H1 (cell line): Measurements from ENCODE around the gene TTLL9. TPM values are rescaled to one million over a fixed set of nuclear protein-coding genes. Genes with fewer than 3 reads are reported as not detected.

Experiments used
- RFX5 ChIP-seq: IDR thresholded peaks from 2 replicates; pipeline ENCODE4 v1.6.1; 2011; ENCODE audit warnings: low read depth, low read length, improper control_type of control experiment, borderline replicate concordance
- USF2 ChIP-seq: IDR thresholded peaks from 2 replicates; pipeline ENCODE4 v1.6.1; 2011; ENCODE audit warnings: low read length, improper control_type of control experiment
- polyA plus RNA-seq, 7 experiments: library from polyadenylated mRNA; depleted of rRNA in 3 of 7; stranded (reverse) in 5 of 7; unstranded in 2 of 7; fragments of >200 nt in 5 of 7; fragments of 200-250 nt in 2 of 7; gene quantifications; 1 replicate in 5 of 7; 2 replicates in 1 of 7; 4 replicates in 1 of 7; pipeline versions ENCODE4 v1.2.1 to v1.2.3, GENCODE V29; 2011 to 2013; ENCODE audit warnings: missing spikeins in 2 of 7, mixed read lengths in 2 of 7
- total RNA-seq: library from RNA; stranded (reverse); fragmentation: NEBNext Ultra II Directional; extraction: Animal tissue kit (Norgen Biotek cat#: 25700); gene quantifications from 2 replicates; pipeline ENCODE4 v1.2.1, GENCODE V29; 2021

TTLL9 gene
- total and polyA plus RNA-seq, 2 of the 8 experiments (the other 6 are each of a cell fraction or from before 2014, with no cell fraction given): 0.06 TPM; not detected in 1

GRCh38 chr20:31841928-31842327 lies 28.5 kb upstream of the TTLL9 start (continued):
- no peak for TF ChIP-seq USF2
- no peak for TF ChIP-seq RFX5
